GM19193 (cell line): Measurements from ENCODE around the gene RIBC1.

Source experiments
- POLR2A ChIP-seq: IDR thresholded peaks from 4 replicates; pipeline ENCODE4 v1.6.1; 2011; ENCODE audit not compliant: insufficient read depth, insufficient read length; ENCODE audit errors: extremely low read depth

Gene RIBC1

GRCh38 chrX:53422861-53423306, at the start of gene RIBC1:
RIBC1 (plus strand) TSS chrX:53422873; CDS start chrX:53426277, 3,404 bp downstream.
- no peak for TF ChIP-seq POLR2A

DNA sequence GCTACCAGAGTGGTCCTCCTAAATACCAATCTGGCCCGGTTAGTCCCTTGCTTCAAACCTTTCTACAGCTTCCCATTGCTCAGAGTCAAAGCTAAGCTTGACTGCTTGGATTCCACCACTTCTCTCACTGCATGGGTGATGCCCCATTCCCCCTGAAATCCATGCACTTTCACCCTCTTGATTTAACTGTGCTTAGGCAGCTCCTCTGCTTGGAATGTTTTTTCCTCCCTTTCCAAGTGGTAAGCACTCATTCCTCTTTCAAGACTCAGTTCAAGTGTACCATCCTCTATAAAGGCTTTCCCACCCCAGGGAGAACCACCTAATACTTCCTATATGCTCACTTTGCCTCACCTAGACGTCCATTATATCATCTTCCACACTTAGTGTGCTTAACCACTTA, 49.4 kb upstream of the RIBC1 start:
- TF ChIP-seq POLR2A: no peak

DNA sequence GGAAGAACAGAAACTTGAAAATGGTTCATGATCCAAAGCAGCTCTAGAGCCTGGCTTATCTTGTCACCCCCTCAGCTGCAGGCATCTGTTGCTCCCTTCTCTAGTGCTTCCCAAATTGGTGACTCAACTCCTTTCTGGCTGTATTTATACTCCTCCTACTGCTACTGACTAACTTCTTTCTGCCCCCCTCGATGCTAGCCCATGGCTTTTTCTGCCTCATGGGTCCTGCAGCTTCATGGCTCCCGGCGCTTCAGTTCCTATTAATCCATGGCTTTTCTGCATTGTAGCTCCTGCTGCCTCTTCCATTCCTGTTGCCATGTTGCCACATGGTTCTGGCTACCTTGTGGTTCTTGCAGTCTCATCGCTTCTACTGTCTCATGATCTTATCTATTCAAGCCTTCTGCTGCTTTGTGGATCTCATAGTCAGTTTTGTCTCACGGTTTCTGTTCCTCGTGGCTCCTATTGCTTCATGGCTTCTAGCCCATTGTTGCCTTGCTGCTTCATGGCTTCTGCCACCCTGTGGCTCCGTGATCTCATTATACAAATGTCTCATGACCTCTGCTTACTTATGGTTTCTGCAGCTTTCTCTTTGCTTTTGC, 48.4 kb upstream of the RIBC1 start:
- TF ChIP-seq POLR2A: no peak

GRCh38 chrX:53374923-53375322, 47.8 kb upstream of the RIBC1 start:
- no peak for TF ChIP-seq POLR2A

DNA sequence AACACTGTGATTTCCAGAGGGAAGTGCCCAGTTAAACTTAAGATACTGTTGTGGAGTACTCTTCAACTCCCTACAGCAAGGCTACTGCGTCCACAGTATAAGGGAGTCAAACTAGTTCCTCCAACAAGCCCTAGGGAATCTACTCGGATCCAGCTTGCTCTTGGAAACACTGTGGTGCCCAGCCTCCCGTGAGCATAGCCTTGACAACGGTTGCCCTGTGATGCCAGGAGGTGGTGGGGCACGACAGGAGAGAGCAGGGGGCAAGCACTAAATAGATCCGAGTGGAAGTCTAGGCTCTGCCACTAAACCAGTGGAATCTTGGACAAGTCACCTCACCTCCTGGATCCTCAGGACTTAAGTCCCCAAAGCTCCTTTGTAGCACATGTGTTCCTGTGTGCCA, 45.8 kb upstream of the RIBC1 start:
- TF ChIP-seq POLR2A: no peak

DNA sequence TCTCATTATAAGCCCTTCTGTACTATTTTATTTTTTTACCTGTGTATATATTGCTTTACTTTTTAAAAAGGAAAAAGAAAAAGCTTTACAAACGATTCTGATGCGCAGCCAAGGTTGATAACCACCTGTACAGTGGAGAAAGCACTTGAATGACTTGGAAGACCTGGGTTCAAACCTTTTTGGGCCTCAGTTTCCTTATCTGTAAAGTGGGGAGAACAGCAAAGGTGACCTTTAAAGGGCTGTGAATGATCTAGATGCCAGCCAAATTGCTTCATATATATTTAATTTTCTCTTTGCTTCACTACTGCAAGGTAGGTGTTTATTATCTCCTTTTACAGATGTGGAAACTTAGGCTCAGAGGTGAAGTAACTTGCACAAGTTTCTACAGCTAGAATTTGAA, 45.2 kb upstream of the RIBC1 start:
- TF ChIP-seq POLR2A: no peak

DNA sequence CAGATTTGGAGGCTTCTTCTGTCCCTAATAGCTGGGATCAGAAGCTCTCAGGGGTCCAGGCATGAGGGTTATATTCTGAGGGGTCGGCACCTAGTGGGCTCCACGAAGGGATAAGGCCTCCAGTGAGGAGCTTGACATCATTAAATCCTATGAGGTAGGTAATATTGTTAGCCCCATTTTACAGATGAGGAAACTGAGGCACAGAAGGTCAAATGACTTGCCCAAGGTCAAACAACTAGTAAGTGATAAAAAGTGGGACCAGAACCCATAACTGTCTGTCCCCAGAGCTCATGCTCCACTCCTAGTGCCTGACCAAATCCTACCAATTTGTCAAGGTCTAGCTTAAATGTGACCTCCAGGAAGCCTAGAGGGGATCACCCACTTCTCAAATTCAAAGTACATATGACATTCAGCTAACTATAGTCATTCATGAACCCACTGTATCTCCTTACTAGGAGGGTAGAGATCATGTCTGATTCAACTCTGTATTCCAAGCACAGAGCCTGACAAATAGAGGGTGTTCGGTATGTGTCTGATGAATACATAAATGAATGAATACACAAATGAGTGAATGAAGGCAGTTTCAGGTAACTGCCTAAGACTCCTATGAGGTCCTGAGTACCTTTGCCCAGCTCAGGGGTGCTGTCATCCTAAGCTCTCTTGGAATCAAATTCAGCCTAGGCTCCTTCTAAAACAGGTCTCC, 43.5 kb upstream of the RIBC1 start:
- TF ChIP-seq POLR2A: no peak

- no peak for TF ChIP-seq POLR2A
Observed at GRCh38 chrX:53379747-53380146, 42.9 kb upstream of the RIBC1 start.

- no peak for TF ChIP-seq POLR2A
Observed at GRCh38 chrX:53383376-53384076, 39.1 kb upstream of the RIBC1 start.

DNA sequence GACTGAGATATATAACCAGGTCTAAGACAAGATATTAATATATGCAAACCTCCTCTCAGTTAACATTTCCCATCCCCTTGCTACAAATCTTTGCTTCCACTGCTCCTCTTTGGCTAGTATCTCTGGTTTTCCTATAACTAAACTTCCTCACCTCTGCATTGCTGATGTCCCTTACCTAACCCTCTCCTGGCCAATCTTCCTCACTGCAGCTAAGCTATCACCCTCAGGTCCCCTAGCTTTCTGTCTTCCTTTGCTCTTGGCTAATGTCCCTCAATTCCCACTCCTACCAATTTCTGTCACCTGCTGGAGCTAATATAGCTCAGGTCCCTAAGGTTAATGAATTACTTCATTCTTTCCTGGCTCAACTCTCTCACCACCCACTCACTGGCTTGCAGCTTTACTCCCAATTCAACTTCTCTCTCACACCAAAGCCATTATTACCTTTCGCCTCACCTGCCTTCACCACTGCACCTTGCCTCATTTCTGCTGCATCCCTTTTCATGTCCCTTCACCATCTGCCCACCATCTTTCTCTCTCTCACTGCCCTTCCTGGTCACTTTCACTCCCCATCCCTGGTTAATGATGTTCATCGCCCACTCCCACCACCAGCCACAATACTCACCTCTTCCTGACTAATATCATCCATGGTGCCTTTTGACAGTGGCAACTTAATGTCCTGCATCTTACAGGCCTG, 26.9 kb upstream of the RIBC1 start:
- no peak for TF ChIP-seq POLR2A

- TF ChIP-seq POLR2A: no peak
Observed at GRCh38 chrX:53398216-53398615, 24.5 kb upstream of the RIBC1 start.

- TF ChIP-seq POLR2A: no peak
Observed at GRCh38 chrX:53403535-53403934, 19.1 kb upstream of the RIBC1 start.

- TF ChIP-seq POLR2A: no peak
Observed at GRCh38 chrX:53412446-53412845, 10.2 kb upstream of the RIBC1 start.

DNA sequence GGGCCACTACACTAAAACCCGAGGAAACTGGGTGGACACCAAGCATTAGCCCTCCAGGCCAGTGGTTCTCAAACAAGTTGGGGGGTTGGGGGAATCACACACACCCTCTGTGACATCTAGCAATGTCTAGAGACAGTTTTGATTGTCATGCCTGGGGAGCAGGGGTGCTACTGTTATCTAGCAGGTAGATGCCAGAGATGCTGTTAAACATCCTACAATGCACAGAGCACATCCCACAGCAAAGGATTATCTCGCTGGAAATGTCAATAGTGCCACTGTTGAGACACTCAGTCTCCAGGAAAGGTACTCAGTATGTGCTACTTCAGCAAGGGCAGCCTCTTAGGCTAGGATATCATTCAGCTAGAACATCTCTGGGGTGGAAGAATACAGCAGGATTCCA, 1.5 kb upstream of the RIBC1 start:
- no peak for TF ChIP-seq POLR2A

DNA sequence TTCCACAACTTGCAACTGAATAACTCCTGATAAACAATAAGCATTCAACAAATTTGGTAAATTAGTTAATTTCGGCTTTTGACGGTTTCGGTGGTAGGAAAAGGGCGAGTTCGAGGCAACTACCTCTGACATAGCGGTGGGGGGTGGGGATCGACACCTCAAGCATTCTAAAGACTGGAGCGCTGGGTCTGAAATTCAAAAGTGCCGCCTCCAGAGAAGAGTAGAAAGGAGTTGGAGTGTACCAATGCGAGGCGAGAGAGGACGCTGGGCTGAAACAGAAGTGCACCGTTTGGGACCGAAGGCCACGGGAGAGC, 944 bp upstream of the RIBC1 start:
- TF ChIP-seq POLR2A: no peak
